ENCODE results near the gene SPI1.

Gene SPI1

GRCh38 chr11:47387944-47388696 lies 9.8 kb upstream of the SPI1 start:
- no peak for DNase-seq

GRCh38 chr11:47384498-47384897 lies 6.2 kb upstream of the SPI1 start:
- DNase-seq: no peak

DNA sequence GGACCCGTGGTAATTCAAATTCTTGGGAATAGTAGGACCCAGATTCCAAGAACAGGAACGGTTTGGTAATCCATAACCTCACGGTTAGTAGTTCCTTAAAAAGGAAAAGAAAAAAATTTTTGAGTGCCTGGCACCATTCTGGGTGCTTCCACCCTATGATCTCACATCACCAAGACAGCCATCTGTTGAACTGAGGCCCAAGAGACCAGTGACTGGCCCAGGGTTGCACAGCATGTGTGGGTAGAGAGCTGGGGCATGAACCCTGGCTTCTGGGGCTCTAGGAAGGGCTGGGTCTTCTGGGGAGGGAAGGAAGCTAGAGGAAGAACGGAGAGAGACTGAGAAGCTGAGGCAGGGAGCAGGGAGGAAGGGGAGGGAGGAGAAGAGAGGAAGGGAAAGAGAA lies 4.7 kb upstream of the SPI1 start:
- no peak for DNase-seq

DNA sequence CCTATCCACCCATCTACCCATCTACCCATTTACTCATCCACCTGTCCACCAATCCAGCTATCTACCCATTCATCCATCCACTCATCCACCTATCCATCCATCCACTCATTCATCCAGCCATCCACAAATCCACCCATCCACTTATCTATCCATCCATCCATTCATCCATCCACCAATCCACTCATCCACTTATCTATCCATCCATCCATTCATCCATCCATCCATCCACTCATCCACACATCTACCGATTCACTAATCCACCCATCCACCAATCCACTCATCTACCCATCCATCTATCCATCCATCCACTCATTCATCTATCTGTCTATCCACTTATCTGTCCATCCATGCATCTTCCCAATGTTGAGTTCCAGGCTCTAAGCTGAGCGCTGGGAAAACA lies 1.7 kb upstream of the SPI1 start:
- DNase-seq: no peak

DNA sequence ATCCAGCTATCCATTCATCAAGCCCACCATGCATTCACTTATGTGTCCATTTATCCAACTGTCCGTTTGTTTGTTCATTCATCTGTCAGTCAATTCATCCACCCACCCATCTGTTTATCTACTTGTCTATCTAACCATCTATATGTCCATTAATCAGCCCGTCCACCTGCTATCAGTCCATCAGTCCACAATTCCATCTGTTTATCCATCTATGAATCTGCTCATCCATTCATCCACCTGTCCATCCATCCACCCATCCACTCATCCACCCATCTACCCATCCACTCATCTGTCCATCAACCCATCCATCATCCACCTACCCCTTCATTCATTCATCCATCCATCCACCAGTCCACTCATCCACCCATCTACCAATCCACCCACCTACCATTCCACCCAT lies 970 bp upstream of the SPI1 start:
- DNase-seq: no peak

- no peak for DNase-seq
Observed at GRCh38 chr11:47378836-47379170, 456 bp upstream of the SPI1 start.

DNA sequence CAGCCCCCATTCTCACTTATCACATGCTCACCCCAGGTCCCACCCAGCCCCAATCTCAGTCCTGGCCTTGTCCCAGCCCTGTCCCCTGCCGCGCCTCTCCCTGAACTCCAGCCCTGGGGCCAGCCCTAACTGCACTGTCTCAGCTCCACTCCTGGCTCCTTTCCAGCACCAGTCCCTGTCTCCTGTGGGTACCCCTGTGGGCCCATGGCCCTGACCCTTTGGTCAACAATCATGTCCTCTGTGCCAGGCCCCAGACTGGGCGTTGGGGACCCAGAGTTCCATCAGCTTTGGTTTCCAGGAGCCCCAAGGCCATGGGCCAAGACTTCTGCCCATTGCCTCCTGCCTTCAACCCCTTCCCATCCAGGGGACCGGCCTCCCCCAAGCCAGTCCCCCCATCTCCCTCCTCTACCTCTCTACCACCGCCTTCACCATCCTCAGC lies 757 bp downstream of the SPI1 start:
- no peak for DNase-seq

DNA sequence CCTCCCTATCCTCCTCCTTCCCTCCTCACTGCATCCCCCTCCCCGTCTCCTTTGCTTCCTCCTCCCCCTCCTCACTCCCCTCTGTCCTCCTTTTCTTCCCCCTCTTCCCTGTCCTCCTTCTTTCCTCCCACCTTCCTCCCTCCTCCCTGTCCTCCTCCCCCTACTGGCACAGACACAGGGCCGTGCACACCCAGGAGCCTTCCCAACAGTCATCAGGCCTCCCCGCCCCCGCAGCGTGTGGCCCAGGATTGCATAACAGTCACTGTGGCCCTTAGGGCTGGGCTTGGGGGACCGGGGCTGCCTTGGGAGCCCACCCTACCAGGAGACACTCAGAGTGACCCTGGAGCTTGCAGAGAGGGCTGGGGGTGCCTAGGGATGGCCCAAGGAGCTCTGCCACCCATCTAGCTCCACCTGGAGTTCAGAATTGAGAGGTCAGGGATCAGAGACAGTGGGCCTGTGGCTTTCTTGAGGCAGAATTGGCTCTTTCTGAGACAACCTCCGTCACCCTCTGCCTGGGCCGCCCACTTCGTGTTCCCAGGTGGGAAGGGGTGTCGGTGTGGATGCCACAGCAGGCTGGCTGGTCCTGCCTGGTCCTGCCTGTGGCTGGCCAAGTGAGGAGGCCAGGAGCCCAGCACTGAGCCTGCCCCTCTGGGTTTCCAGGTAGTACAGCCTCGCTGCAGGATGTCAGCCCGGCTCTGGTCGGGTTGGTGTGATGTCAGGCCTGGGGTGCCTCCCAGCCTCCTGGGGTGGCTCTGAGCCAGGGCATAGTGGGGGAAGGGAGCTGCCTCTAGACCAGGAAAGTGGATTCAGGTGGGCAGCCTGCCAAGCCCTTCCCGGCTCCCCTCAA lies 1.6 kb downstream of the SPI1 start:
- no peak for DNase-seq

DNA sequence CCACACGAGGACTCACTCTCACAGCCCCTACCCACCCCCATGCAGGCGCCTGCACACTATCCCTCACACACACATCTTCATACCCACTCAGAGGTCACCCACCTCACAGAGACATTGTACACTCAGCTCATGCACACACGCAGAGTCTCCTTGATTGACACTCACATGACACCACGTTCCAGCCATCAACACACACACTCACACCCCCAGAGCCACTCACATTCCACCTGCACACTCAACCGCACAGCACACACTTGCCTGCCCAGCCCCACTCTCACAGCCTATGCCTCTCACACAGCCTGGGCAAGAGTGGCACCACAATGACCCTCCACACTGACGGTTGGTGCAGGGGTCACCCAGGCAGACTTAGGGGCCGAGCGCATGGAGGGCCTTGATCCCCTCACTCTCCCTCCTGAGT lies 2.2 kb downstream of the SPI1 start:
- DNase-seq: no peak

DNA sequence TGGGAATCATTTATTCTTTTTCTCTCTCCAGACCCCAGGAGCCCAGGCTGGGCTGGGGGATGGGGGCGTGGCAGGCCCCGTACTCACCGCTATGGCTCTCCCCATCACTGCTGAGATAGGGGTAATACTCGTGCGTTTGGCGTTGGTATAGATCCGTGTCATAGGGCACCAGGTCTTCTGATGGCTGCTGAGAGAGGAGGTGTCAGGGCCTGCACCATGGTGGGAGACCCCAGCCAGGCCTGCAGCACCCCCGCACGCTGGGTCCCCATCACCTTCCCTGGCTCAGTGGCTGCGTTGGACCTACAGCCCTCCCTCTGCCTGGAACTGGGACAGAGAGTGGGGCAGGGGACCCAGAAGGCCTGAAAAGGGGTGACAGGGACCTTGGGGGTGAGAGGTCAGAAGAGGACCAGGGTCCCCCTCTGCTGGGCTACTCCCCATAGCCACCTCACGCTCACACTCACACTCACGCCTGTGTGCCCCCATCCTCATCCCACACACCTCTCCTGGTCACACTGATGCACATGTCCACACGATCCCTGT lies 2.7 kb downstream of the SPI1 start:
- no peak for DNase-seq

DNA sequence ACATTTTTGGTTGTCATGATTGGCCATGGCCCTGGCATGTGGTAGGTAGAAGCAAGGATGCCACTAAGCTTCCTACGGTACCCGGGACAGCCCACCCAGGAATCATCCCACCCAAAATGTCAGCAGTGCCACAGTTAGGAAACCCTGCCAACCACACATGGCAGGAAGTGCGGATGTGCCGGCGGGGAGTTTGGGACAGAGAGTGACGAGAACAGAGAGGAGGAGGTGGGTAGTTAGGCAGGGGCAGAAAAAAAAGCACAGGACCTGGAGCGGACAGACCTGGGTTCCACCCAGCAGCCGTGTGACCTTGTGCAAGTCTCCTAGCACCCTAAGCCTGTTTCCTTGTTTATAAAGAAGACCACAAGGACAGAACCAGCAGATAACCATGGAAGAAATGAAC lies 3.3 kb downstream of the SPI1 start:
- DNase-seq: no peak

- DNase-seq: no peak
Observed at GRCh38 chr11:47374720-47375019, 3.7 kb downstream of the SPI1 start.

DNA sequence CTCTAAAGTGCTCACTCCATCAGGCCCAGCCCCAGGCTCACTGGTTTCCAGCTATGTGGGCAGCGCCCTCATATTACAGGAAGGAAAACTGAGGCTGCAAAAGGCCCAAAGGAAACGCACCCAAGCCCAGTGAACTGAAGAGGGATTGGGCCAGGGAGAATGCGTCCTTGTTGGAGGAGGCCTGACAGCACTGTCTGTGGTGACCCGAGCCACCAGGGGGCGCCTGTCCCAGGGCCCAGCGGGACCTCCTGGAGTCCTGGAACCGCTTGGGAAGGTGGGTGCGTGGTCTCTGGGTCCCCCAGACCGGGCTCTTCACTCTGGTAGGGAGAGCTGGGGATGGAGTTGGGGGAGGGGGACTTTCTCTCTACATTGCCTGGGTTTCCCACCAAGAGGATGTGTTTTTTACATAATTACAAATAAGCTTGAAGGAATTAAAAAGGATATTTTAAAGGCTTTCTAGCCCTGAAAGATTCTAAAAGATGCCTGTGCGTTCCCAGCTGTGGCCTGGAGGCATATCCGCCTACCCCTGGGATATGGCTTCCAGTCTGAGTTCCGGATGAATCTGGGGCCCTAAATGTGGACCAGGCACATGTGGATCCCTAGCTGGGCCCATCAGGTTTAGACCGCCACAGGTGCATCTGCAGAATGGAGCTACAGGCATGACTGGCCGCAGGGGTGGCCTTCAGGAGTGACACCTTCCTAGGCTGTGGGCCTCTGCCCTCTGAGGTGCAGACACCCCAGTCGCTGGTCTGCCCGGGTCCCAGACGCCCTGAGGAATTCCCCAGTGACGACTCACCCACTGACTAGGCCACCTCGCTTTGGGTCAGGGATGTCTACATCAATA lies 4.2 kb downstream of the SPI1 start:
- peak; percentile 94 for DNase-seq

DNA sequence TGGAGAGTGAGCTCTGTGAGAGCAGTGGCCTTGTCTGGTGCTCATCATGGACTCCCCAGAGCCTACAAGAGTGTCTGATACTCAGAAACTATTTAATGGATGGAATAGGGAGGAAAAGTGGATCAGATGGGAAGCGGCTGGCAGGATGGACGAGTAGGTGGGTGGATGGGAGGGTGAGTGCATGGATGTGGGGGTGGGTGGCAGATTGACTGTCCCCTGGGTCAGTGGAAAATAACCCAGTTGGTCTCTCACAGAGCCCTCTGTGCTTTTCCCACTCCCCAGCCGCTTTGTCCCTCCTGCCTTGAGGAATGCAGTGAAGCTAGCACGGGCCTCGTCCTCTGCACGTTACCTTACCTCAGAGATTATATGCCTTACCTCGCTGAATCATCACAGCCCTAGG lies 5.9 kb downstream of the SPI1 start:
- DNase-seq: no peak

GRCh38 chr11:47369676-47370075 lies 8.7 kb downstream of the SPI1 start:
- DNase-seq: no peak

DNA sequence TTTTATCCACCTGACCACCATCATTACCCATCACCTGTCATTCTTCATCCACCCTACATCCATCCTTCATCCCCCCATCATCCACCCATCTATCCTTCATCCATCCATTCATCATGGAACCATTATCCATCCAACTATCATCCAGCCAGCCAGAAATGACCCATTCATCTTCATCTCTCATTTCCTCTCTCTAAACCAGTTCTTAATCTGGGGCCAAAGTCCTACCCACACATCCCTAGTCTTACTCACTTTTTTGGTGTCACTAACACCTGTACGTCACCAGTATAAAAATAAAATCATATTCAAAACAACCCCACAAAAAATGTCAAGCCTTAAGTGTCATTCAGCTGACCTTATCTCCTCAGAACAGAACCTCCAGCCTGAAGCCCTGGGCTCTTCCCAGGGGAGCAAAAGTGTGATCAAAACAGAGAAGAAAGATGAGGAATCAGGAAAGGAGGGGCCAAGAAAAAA lies 12.3 kb downstream of the SPI1 start:
- no peak for DNase-seq

- no peak for DNase-seq
Observed at GRCh38 chr11:47361419-47361818, 16.9 kb downstream of the SPI1 start.

DNA sequence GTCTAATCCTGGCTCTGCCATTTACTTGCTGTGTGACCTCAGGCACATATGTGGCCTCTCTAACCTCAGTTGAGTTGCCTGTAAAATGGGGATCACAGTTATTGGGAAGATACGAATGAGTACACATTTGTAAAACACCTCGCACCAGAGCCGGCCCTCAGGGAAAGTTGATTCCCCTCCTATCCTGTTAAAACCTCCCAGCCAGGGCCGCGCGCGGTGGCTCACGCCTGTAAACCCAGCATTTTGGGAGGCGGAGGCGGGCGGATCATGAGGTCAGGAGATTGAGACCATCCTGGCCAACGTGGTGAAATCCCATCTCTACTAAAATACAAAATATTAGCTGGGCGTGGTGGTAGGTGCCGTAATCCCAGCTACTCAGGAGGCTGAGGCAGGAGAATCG lies 18.0 kb downstream of the SPI1 start:
- no peak for DNase-seq

DNA sequence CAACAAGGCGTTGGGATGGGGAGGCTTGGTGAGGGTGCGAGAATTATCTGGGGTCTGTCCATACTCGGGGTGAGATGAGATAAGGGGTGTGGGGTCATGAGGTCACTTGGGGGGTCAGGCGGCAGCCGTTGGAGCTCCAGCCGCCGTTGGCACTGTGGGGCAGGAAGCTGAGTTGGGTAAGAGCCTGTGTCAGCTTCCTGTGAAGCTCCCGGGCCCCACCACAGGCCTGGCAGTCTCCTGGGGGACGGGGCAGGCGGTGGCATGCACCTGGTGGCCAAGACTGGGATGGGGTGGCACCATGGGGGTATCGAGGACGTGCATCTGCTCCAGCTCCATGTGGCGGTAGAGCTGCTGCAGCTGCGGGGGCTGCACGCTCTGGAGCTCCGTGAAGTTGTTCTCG lies 18.8 kb downstream of the SPI1 start:
- no peak for DNase-seq

DNA sequence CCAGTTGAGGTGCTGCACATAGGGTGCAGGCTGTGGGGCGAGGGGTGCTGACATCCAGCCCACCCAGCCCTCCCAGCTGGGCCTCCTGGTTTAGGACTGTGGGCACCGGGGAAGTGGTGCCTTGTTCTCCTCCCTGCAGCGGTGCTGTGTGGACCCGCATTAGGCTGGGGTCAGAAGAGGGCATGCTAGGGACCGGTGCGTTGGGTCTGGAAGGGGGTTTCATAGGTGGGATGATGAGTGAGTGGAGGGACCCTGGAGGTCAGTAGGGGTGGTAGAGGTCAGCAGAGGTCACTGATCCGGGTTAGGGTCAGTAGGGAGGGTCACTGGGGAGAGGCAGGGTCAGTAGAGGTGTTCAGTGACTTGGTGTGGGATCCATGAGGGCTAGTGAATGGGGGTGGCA lies 19.2 kb downstream of the SPI1 start:
- DNase-seq: no peak

DNA sequence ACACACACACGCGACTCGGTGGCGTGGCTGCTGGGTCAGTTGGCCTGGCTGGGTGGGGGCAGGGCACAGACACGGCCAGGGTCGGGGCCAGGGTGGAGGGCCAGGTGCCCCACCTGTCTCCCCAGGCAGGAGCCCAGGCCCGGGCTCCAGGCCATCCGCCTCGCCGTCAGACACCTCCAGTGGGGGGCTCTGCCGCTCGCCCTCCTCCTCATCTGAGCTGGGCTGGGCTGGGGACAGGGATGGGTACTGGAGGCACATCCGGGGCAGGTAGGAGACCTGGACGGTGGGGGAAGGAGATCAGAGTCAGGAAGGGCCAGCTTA lies 19.7 kb downstream of the SPI1 start:
- DNase-seq: no peak

DNA sequence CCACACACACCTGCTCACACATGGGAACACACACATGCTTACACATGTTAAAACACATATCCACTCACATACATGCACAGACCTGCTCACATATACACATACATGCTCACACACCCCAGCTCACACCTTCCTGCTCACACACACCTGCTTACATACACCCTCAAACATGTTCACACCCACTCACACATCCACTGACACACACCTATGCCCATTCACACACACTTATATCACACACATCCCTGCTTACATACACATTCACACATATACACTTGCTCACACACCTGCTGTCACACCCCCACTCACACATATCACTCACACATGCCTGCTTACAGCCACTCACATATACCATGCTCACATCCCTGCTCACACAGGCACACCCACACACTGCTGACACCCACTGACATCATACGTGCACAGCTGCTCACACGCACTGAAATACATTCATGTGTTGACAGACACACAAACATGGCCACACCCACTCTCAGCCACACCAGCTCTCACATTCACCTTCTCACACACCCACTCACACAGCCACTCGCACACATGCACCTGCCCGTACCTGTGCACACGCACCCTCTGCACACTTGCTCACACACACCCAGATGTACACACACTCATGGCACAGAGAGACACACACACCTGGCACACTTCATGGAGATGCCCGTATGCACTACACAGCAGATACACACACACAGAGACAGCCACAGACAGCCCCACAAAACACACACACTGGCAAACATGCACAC lies 20.2 kb downstream of the SPI1 start:
- no peak for DNase-seq

DNA sequence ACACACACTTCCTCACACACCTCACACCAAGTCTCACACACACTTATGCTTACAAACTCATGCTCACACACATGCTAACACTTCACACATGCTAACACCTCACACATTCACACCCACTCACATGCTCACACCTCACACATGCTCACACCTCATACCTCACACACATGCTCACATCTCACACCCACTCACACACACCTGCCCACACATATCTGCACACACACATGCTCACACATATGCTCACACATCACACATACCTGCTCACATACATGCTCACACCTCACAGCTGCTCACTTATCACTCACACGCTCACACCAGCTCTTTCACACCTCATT lies 21.4 kb downstream of the SPI1 start:
- no peak for DNase-seq

All from activated CD8-positive, alpha-beta memory T cell treated with anti-CD3 and anti-CD28 coated beads for 24 hours (primary cell).